HEK293 (cell line): ENCODE measurements around the gene FRRS1L.

Experiments used
- CTCF ChIA-PET: fragments of 350-600 bp; formaldehyde crosslinking; extraction: SDS; loops from one replicate; lab custom pipeline; 2021; ENCODE audit warnings: antibody characterized with exemption; lab: Yijun Ruan, JAX
- POLR2A ChIA-PET: fragments of 300-600 bp; formaldehyde crosslinking; extraction: SDS; loops from one replicate; lab custom pipeline; 2020; ENCODE audit warnings: antibody characterized with exemption, inconsistent platforms; lab: Yijun Ruan, JAX
- H3K27ac ChIP-seq: fragments of 200-500 bp; sonication (Bioruptor generic); 2 replicates; pipeline ENCODE4 v1.5.1; 2014; ENCODE audit warnings: low read depth, low read length, control low read depth, inconsistent platforms; ENCODE audit errors: extremely low read depth
- H3K36me3 ChIP-seq, 2 experiments: fragments of 200-500 bp in 1 of 2; sonication (Bioruptor generic) in 1 of 2; 1 replicate in 1 of 2; 2 replicates in 1 of 2; pipeline ENCODE4 v1.5.1; 2014 to 2017; ENCODE audit warnings: inconsistent platforms in 2 of 2, low read length in 2 of 2; ENCODE audit not compliant: control insufficient read depth in 2 of 2, insufficient read depth in 1 of 2
- H3K4me1 ChIP-seq: fragments of 200-500 bp; sonication (Bioruptor generic); 2 replicates; pipeline ENCODE4 v1.5.1; 2014; ENCODE audit warnings: mild to moderate bottlenecking, low read length, inconsistent platforms; ENCODE audit not compliant: control insufficient read depth, insufficient read depth
- H3K4me3 ChIP-seq: 2 replicates; pipeline ENCODE4 v1.5.1; 2011; ENCODE audit warnings: low read depth, mild to moderate bottlenecking, control low read depth, low read length, moderate library complexity
- H3K9me3 ChIP-seq: fragments of 200-500 bp; sonication (Bioruptor generic); 2 replicates; pipeline ENCODE4 v1.5.1; 2014; ENCODE audit warnings: low read depth, low read length, inconsistent platforms; ENCODE audit not compliant: control insufficient read depth, insufficient read depth
- BCL11A ChIP-seq: fragments of 450-650 bp; formaldehyde crosslinking; IDR thresholded peaks from 2 replicates; pipeline ENCODE4 v1.5.1; 2016; ENCODE audit warnings: low read depth, missing biosample characterization, missing genetic modification characterization
- IKZF3 ChIP-seq: fragments of 450-650 bp; IDR thresholded peaks from 2 replicates; pipeline ENCODE4 v1.5.0; 2018; ENCODE audit warnings: missing biosample characterization, mild to moderate bottlenecking, missing genetic modification characterization, moderate library complexity
- INSM2 ChIP-seq: fragments of 450-650 bp; formaldehyde crosslinking; IDR thresholded peaks from 2 replicates; pipeline ENCODE4 v1.5.1; 2016; ENCODE audit warnings: missing biosample characterization, missing genetic modification characterization
- MEIS1 ChIP-seq: sonication (generic); formaldehyde crosslinking; IDR thresholded peaks from 2 replicates; pipeline ENCODE4 v1.8.1; 2022; ENCODE audit warnings: missing genetic modification reagents, mild to moderate bottlenecking, borderline replicate concordance
- MYNN ChIP-seq: fragments of 450-650 bp; formaldehyde crosslinking; IDR thresholded peaks from 2 replicates; pipeline ENCODE4 v1.5.1; 2016; ENCODE audit warnings: missing biosample characterization, missing genetic modification characterization, borderline replicate concordance
- OSR2 ChIP-seq: fragments of 450-650 bp; formaldehyde crosslinking; IDR thresholded peaks from 2 replicates; pipeline ENCODE4 v1.5.1; 2016; ENCODE audit warnings: missing biosample characterization, missing genetic modification characterization
- PRDM10 ChIP-seq: fragments of 450-650 bp; formaldehyde crosslinking; IDR thresholded peaks from 2 replicates; pipeline ENCODE4 v1.5.1; 2016; ENCODE audit warnings: missing biosample characterization, missing genetic modification characterization
- TCF7L2 ChIP-seq: IDR thresholded peaks from 2 replicates; pipeline ENCODE4 v1.6.1; 2011; ENCODE audit warnings: low read depth, mild to moderate bottlenecking, inconsistent platforms, low read length, moderate library complexity, borderline replicate concordance
- WT1 ChIP-seq: fragments of 450-650 bp; formaldehyde crosslinking; IDR thresholded peaks from 2 replicates; pipeline ENCODE4 v1.5.1; 2016; ENCODE audit warnings: missing biosample characterization, missing genetic modification characterization
- ZBTB17 ChIP-seq: fragments of 450-650 bp; formaldehyde crosslinking; IDR thresholded peaks from 2 replicates; pipeline ENCODE4 v1.5.1; 2016; ENCODE audit warnings: missing biosample characterization, missing genetic modification characterization
- ZFP3 ChIP-seq: fragments of 450-650 bp; formaldehyde crosslinking; IDR thresholded peaks from 2 replicates; pipeline ENCODE4 v1.5.1; 2016; ENCODE audit warnings: low read depth, missing biosample characterization, missing genetic modification characterization
- ZFP37 ChIP-seq: fragments of 450-650 bp; formaldehyde crosslinking; IDR thresholded peaks from 2 replicates; pipeline ENCODE4 v1.5.1; 2016; ENCODE audit warnings: missing biosample characterization, missing genetic modification characterization
- ZNF112 ChIP-seq: fragments of 450-650 bp; formaldehyde crosslinking; IDR thresholded peaks from 2 replicates; pipeline ENCODE4 v1.5.0; 2017; ENCODE audit warnings: missing biosample characterization, missing genetic modification characterization
- ZNF140 ChIP-seq: fragments of 450-650 bp; formaldehyde crosslinking; IDR thresholded peaks from 2 replicates; pipeline ENCODE4 v1.5.1; 2016; ENCODE audit warnings: missing biosample characterization, missing genetic modification characterization
- ZNF23 ChIP-seq: fragments of 450-650 bp; formaldehyde crosslinking; IDR thresholded peaks from 2 replicates; pipeline ENCODE4 v1.5.1; 2016; ENCODE audit warnings: missing biosample characterization, missing genetic modification characterization, borderline replicate concordance
- ZNF311 ChIP-seq: fragments of 450-650 bp; formaldehyde crosslinking; IDR thresholded peaks from 2 replicates; pipeline ENCODE4 v1.5.1; 2017; ENCODE audit warnings: missing biosample characterization, missing genetic modification characterization, borderline replicate concordance
- ZNF335 ChIP-seq: fragments of 450-650 bp; formaldehyde crosslinking; conservative IDR thresholded peaks from 2 replicates; pipeline ENCODE4 v1.5.1; 2016; ENCODE audit warnings: missing biosample characterization, missing genetic modification characterization
- ZNF341 ChIP-seq: fragments of 450-650 bp; formaldehyde crosslinking; IDR thresholded peaks from 2 replicates; pipeline ENCODE4; 2016; ENCODE audit warnings: low read depth, missing biosample characterization, missing genetic modification characterization
- ZNF416 ChIP-seq: fragments of 450-650 bp; formaldehyde crosslinking; IDR thresholded peaks from 2 replicates; pipeline ENCODE4 v1.5.1; 2016; ENCODE audit warnings: missing biosample characterization, missing genetic modification characterization
- ZNF423 ChIP-seq: fragments of 450-650 bp; formaldehyde crosslinking; IDR thresholded peaks from 2 replicates; pipeline ENCODE4 v1.5.1; 2016; ENCODE audit warnings: missing biosample characterization, missing genetic modification characterization
- ZNF433 ChIP-seq: fragments of 450-650 bp; formaldehyde crosslinking; IDR thresholded peaks from 2 replicates; pipeline ENCODE4 v1.5.1; 2016; ENCODE audit warnings: missing biosample characterization, missing genetic modification characterization, low read depth
- ZNF514 ChIP-seq: fragments of 450-650 bp; formaldehyde crosslinking; IDR thresholded peaks from 2 replicates; pipeline ENCODE4 v1.5.1; 2016; ENCODE audit warnings: missing biosample characterization, missing genetic modification characterization
- ZNF555 ChIP-seq: fragments of 450-650 bp; formaldehyde crosslinking; conservative IDR thresholded peaks from 2 replicates; pipeline ENCODE4 v1.5.1; 2017; ENCODE audit warnings: missing biosample characterization, mild to moderate bottlenecking, missing genetic modification characterization, inconsistent platforms
- ZNF610 ChIP-seq: fragments of 450-650 bp; formaldehyde crosslinking; IDR thresholded peaks from 2 replicates; pipeline ENCODE4 v1.5.1; 2016; ENCODE audit warnings: missing biosample characterization, missing genetic modification characterization, borderline replicate concordance
- ZNF626 ChIP-seq: fragments of 450-650 bp; sonication (Bioruptor Pico); formaldehyde crosslinking; IDR thresholded peaks from 2 replicates; pipeline ENCODE4 v1.5.1; 2018; ENCODE audit warnings: missing biosample characterization, missing genetic modification characterization, inconsistent platforms
- ZNF658 ChIP-seq: fragments of 450-650 bp; formaldehyde crosslinking; IDR thresholded peaks from 2 replicates; pipeline ENCODE4; 2016; ENCODE audit warnings: missing biosample characterization, missing genetic modification characterization
- ZNF660 ChIP-seq: fragments of 450-650 bp; IDR thresholded peaks from 2 replicates; pipeline ENCODE4 v1.5.1; 2018; ENCODE audit warnings: missing biosample characterization, mild to moderate bottlenecking, missing genetic modification characterization
- ZNF707 ChIP-seq: fragments of 450-650 bp; formaldehyde crosslinking; IDR thresholded peaks from 2 replicates; pipeline ENCODE4 v1.5.1; 2016; ENCODE audit warnings: missing biosample characterization, missing genetic modification characterization

FRRS1L gene

GRCh38 chr9:109139851-109140250 lies 27.2 kb downstream of the FRRS1L start:
- TF ChIP-seq ZNF416 (tag by site-specific recombination), result no peak
- no peak for TF ChIP-seq MYNN (tag by site-specific recombination)
- no peak for TF ChIP-seq ZNF658
- 0 out of 2 replicates have a peak, but pooled peaks have one; percentile 21 for TF ChIP-seq ZNF660
- no peak for TF ChIP-seq ZNF555
- TF ChIP-seq ZNF335 (tag by site-specific recombination), result 0 out of 2 replicates have a peak, but pooled peaks have one; percentile 11
- no peak for TF ChIP-seq ZNF112 (tag by site-specific recombination)
- TF ChIP-seq ZNF341 (tag by site-specific recombination), result no peak
- no peak for TF ChIP-seq BCL11A (tag by site-specific recombination)
- no peak for TF ChIP-seq ZNF514 (tag by site-specific recombination)
- TF ChIP-seq ZNF311, result no peak
- TF ChIP-seq ZBTB17 (tag by site-specific recombination), result no peak
- TF ChIP-seq OSR2 (tag by site-specific recombination), result no peak
- TF ChIP-seq, all 188 proteins: peak for 2
- Histone ChIP-seq H3K4me1 (no peaks in the 10 kb centered on the region), H3K36me3 (no peaks in the 10 kb centered on the region), H3K9me3 (no peaks in the 10 kb centered on the region), H3K27ac (no peak overlapping the region), H3K4me3 (no peak overlapping the region)
- POLR2A ChIA-PET, result no interaction called here
- CTCF ChIA-PET, result no interaction called here

- H3K4me3 ChIP-seq, result no peak overlapping the region
- TF ChIP-seq TCF7L2, result no peak
- no peak for TF ChIP-seq WT1 (tag by site-specific recombination)
- TF ChIP-seq ZNF341 (tag by site-specific recombination), result no peak
- no peak for TF ChIP-seq MEIS1 (CRISPR knock-in tag)
- no peak for TF ChIP-seq PRDM10 (tag by site-specific recombination)
- no peak for TF ChIP-seq IKZF3 (tag by site-specific recombination)
- no peak for TF ChIP-seq ZNF626 (tag by site-specific recombination)
- no peak for TF ChIP-seq ZNF23 (tag by site-specific recombination)
- no peak for TF ChIP-seq ZFP3 (tag by site-specific recombination)
- no peak for TF ChIP-seq ZNF707 (tag by site-specific recombination)
- TF ChIP-seq ZNF140 (tag by site-specific recombination), result no peak
- TF ChIP-seq INSM2 (tag by site-specific recombination), result no peak
- TF ChIP-seq ZFP37 (tag by site-specific recombination), result no peak
- no peak for TF ChIP-seq ZNF610 (tag by site-specific recombination)
- TF ChIP-seq ZNF433, result no peak
- TF ChIP-seq ZNF423 (tag by site-specific recombination), result no peak
- POLR2A ChIA-PET, result no interaction called here
- no peaks in the 10 kb centered on the region for H3K4me1 ChIP-seq
- CTCF ChIA-PET, result no interaction called here
- H3K27ac ChIP-seq, result no peak overlapping the region
- no peaks in the 10 kb centered on the region for H3K9me3 ChIP-seq
- H3K36me3 ChIP-seq, result no peaks in the 10 kb centered on the region
These were observed 28.6 kb downstream of the FRRS1L start for GRCh38 chr9:109138421-109138820.
